IMR-90 (cell line): ENCODE data around the gene TLL1. TPM values are rescaled to one million over a fixed set of nuclear protein-coding genes. Genes with fewer than 3 reads are reported as not detected.

ENCODE experiments used
- ATAC-seq: fragments of 200-7000 bp; cut with Tn5 transposase; 2 replicates; pipeline ENCODE4 v1.9.1; 2020; ENCODE audit warnings: low read depth, mild to moderate bottlenecking, moderate library complexity
- BruUV-seq: library from RNA; stranded (reverse); fragments of 400-500 nt; replicated peaks from 2 replicates; lab custom pipeline; 2021; lab: Mats Ljungman, UMichigan
- CTCF ChIA-PET: fragments of 300-600 bp; formaldehyde crosslinking; extraction: SDS; loops from one replicate; lab custom pipeline; 2021; ENCODE audit warnings: antibody characterized with exemption; lab: Yijun Ruan, JAX
- POLR2A ChIA-PET: fragments of 300-600 bp; sonication (Branson Sonifier 250); formaldehyde crosslinking; loops from one replicate; lab custom pipeline; 2022; ENCODE audit warnings: antibody characterized with exemption; ENCODE audit not compliant: unreplicated experiment; lab: Charles Lee
- DNase-seq: peaks from one replicate; pipeline ENCODE4 v3.0.0; 2013
- H2AFZ ChIP-seq: replicated peaks from 2 replicates; pipeline ENCODE3; 2013; ENCODE audit warnings: low read length, mild to moderate bottlenecking; ENCODE audit not compliant: poor library complexity
- H2AK5ac ChIP-seq: 2 replicates; pipeline ENCODE4 v1.6.1; 2013; ENCODE audit warnings: low read depth, low read length, inconsistent platforms
- H2AK9ac ChIP-seq: replicated peaks from 2 replicates; pipeline ENCODE3; 2013; ENCODE audit warnings: mild to moderate bottlenecking, low read depth, low read length, moderate library complexity; ENCODE audit not compliant: poor library complexity
- H2BK120ac ChIP-seq: 2 replicates; pipeline ENCODE4 v1.6.1; 2013; ENCODE audit warnings: low read depth, low read length, inconsistent platforms
- H2BK15ac ChIP-seq: 3 replicates; pipeline ENCODE4 v1.6.1; 2013; ENCODE audit warnings: low read depth, low read length, inconsistent platforms
- H2BK20ac ChIP-seq: 2 replicates; pipeline ENCODE4 v1.6.1; 2013; ENCODE audit warnings: low read depth, mild to moderate bottlenecking, inconsistent platforms, low read length, moderate library complexity
- H2BK5ac ChIP-seq: 2 replicates; pipeline ENCODE4 v1.6.1; 2013; ENCODE audit warnings: mild to moderate bottlenecking, low read depth, low read length, inconsistent platforms; ENCODE audit not compliant: poor library complexity, severe bottlenecking
- H3K14ac ChIP-seq: replicated peaks from 2 replicates; pipeline ENCODE4 v1.6.1; 2013; ENCODE audit warnings: low read depth, low read length, inconsistent platforms
- H3K18ac ChIP-seq: 2 replicates; pipeline ENCODE4 v1.6.1; 2013; ENCODE audit warnings: low read depth, low read length, control low read depth
- H3K23ac ChIP-seq: 2 replicates; pipeline ENCODE4 v1.6.1; 2013; ENCODE audit warnings: low read depth, low read length, inconsistent platforms
- H3K27ac ChIP-seq: 2 replicates; pipeline ENCODE4 v1.5.1; 2013; ENCODE audit warnings: mild to moderate bottlenecking, control low read depth, low read length; ENCODE audit not compliant: insufficient read depth
- H3K27me3 ChIP-seq: 2 replicates; pipeline ENCODE4 v1.6.1; 2013; ENCODE audit warnings: low read length; ENCODE audit not compliant: control insufficient read depth, insufficient read depth
- H3K36me3 ChIP-seq: 2 replicates; pipeline ENCODE4 v1.6.1; 2013; ENCODE audit warnings: low read length, mixed read lengths; ENCODE audit not compliant: control insufficient read depth, insufficient read depth
- H3K4ac ChIP-seq: 2 replicates; pipeline ENCODE4 v1.6.1; 2013; ENCODE audit warnings: low read depth, low read length, inconsistent platforms
- H3K4me1 ChIP-seq: 2 replicates; pipeline ENCODE4 v1.6.1; 2013; ENCODE audit warnings: low read length, mixed read lengths; ENCODE audit not compliant: control insufficient read depth, insufficient read depth
- H3K4me2 ChIP-seq: 2 replicates; pipeline ENCODE4 v1.6.1; 2013; ENCODE audit warnings: low read depth, mild to moderate bottlenecking, control low read depth, low read length, moderate library complexity
- H3K4me3 ChIP-seq: 2 replicates; pipeline ENCODE4 v1.5.1; 2013; ENCODE audit warnings: low read depth, mild to moderate bottlenecking, control low read depth, low read length, moderate library complexity; ENCODE audit not compliant: insufficient read depth
- H3K56ac ChIP-seq: 2 replicates; pipeline ENCODE4 v1.6.1; 2013; ENCODE audit warnings: low read length, inconsistent platforms; ENCODE audit not compliant: insufficient read depth; ENCODE audit errors: extremely low read depth
- H3K79me1 ChIP-seq, 2 experiments: 2 replicates each; pipeline ENCODE4 v1.6.1; 2013; ENCODE audit warnings: low read length in 2 of 2, inconsistent platforms in 1 of 2, low read depth in 1 of 2
- H3K9ac ChIP-seq: 2 replicates; pipeline ENCODE4 v1.6.1; 2013; ENCODE audit warnings: low read depth, low read length, control low read depth
- H3K9me1 ChIP-seq: 2 replicates; pipeline ENCODE4 v1.6.1; 2013; ENCODE audit warnings: low read length, inconsistent platforms; ENCODE audit not compliant: insufficient read depth
- H3K9me3 ChIP-seq: 2 replicates; pipeline ENCODE4 v1.6.1; 2013; ENCODE audit warnings: low read length; ENCODE audit not compliant: control insufficient read depth, insufficient read depth
- H4K20me1 ChIP-seq: 2 replicates; pipeline ENCODE4 v1.6.1; 2013; ENCODE audit warnings: low read length, inconsistent platforms; ENCODE audit not compliant: insufficient read depth
- H4K5ac ChIP-seq: 2 replicates; pipeline ENCODE4 v1.6.1; 2013; ENCODE audit warnings: mild to moderate bottlenecking, low read depth, low read length, control low read depth
- H4K8ac ChIP-seq, 2 experiments: 2 replicates each; pipeline ENCODE4 v1.6.1; 2013; ENCODE audit warnings: low read depth in 2 of 2, low read length in 2 of 2, control low read depth in 1 of 2, inconsistent platforms in 1 of 2
- H4K91ac ChIP-seq: 2 replicates; pipeline ENCODE4 v1.6.1; 2013; ENCODE audit warnings: low read depth, low read length, inconsistent platforms; ENCODE audit not compliant: insufficient read depth
- CEBPB ChIP-seq: IDR thresholded peaks from 2 replicates; pipeline ENCODE4 v1.6.1; 2012; ENCODE audit warnings: low read depth, low read length, improper control_type of control experiment
- CTCF ChIP-seq: conservative IDR thresholded peaks from 2 replicates; pipeline ENCODE4 v1.5.1; 2012; ENCODE audit warnings: mild to moderate bottlenecking, low read depth, low read length, improper control_type of control experiment
- FOS ChIP-seq: fragments of 150-350 bp; IDR thresholded peaks from 2 replicates; pipeline ENCODE4 v1.6.1; 2016; ENCODE audit warnings: low read depth, low read length
- MAZ ChIP-seq: IDR thresholded peaks from 2 replicates; pipeline ENCODE4 v1.6.1; 2012; ENCODE audit warnings: low read depth, mild to moderate bottlenecking, low read length, improper control_type of control experiment, moderate library complexity, borderline replicate concordance
- WGBS, 2 experiments: methylation state at CpG; one replicate each; pipeline versions ENCODE4 v1.1.5 to v1.1.7; 2013; ENCODE audit warnings: missing lambda C conversion rate in 2 of 2; ENCODE audit not compliant: insufficient read length in 1 of 2; ENCODE audit errors: extremely low coverage in 2 of 2; 5-methylcytosine and 5-hydroxymethylcytosine counted together
- dilution Hi-C: fragments of 300-500 bp; cut with HindIII; formaldehyde crosslinking; loops from one replicate; pipeline ENCODE4 v1.14.3; 2018; ENCODE audit warnings: low sequenced_read_pairs; ENCODE audit not compliant: unreplicated experiment
- in situ Hi-C: fragments of 300-500 bp; cut with MboI; formaldehyde crosslinking; loops from 3 replicates; pipeline ENCODE4 v1.14.3; 2019; ENCODE audit warnings: low sequenced_read_pairs, inconsistent platforms, mixed read lengths
- intact Hi-C: fragments of 100-400 bp; cut with micrococcal nuclease; formaldehyde crosslinking; loops from 2 replicates; pipeline ENCODE4 v1.10.0; 2022
- polyA plus RNA-seq, 3 experiments: library from polyadenylated mRNA; depleted of rRNA; stranded (reverse); fragments of >200 nt; gene quantifications; 2 replicates each; pipeline ENCODE4 v1.2.3, GENCODE V29; 2012; ENCODE audit warnings: low replicate concordance in 1 of 3
- total RNA-seq: library from RNA; depleted of rRNA; stranded (reverse); fragments of >200 nt; gene quantifications from 2 replicates; pipeline ENCODE4 v1.2.3, GENCODE V29; 2012

TLL1 gene
- total and polyA plus RNA-seq, 2 of the 4 experiments (the other 2 are of a cell fraction) = not detected

GRCh38 chr4:165966833-165967232 lies 93.8 kb downstream of the TLL1 start:
- in situ Hi-C loops = no loop called here
- H2BK5ac ChIP-seq = no peak overlapping the region
- no TSS peak for BruUV-seq

More at GRCh38 chr4:165966833-165967232, 93.8 kb downstream of the TLL1 start:
- H3K27me3 ChIP-seq = no peaks in the 10 kb centered on the region
- peaks cover 5% of the 10 kb centered on the region for H3K9me3 ChIP-seq
- no peak overlapping the region for H3K4ac ChIP-seq
- no peak overlapping the region for H2BK120ac ChIP-seq
- no peak overlapping the region for H3K14ac ChIP-seq
- no peak overlapping the region for H2AK9ac ChIP-seq
- dilution Hi-C loops (no loop called here), intact Hi-C loops (no loop called here)
- no peak overlapping the region for H2AFZ ChIP-seq
- no peak overlapping the region for H2AK5ac ChIP-seq
- no peak overlapping the region for H3K56ac ChIP-seq
- H2BK20ac ChIP-seq = no peak overlapping the region
- no peak overlapping the region for H3K4me3 ChIP-seq
- H3K9ac ChIP-seq = no peak overlapping the region
- no peak overlapping the region for H3K18ac ChIP-seq
- H3K23ac ChIP-seq = no peak overlapping the region
- no peak overlapping the region for H3K27ac ChIP-seq
- ChIA-PET CTCF (no interaction called here), POLR2A (no interaction called here)
- no peaks in the 10 kb centered on the region for H3K79me1 ChIP-seq
- ATAC-seq (no peak), DNase-seq (no peak)
- no peak overlapping the region for H4K5ac ChIP-seq
- H4K91ac ChIP-seq = no peak overlapping the region
- H2BK15ac ChIP-seq = no peak overlapping the region
- no peaks in the 10 kb centered on the region for H3K9me1 ChIP-seq
- H3K4me1 ChIP-seq = no peaks in the 10 kb centered on the region
- H3K4me2 ChIP-seq = no peak overlapping the region
- H3K36me3 ChIP-seq = no peaks in the 10 kb centered on the region
- no peak for TF ChIP-seq CEBPB
- no peak for TF ChIP-seq CTCF
- no peak for TF ChIP-seq FOS
- no peak for TF ChIP-seq MAZ
- no peak overlapping the region for H4K8ac ChIP-seq
- no CpG with 5 or more reads among the region's 8 CpGs for WGBS, 2 experiments
- no peaks in the 10 kb centered on the region for H4K20me1 ChIP-seq
